LoVo (cell line): Measurements from ENCODE around the gene TOPBP1.
A peak's percentile ranks its signal among the peaks of the same experiment; 100 is the strongest.
"Not testable (repeated sequence)": the region's sequence is repeated elsewhere in the genome, so short reads cannot be mapped to it uniquely, and the experiment has no call there.

Experiments
- DNase-seq: peaks from one replicate; pipeline ENCODE4 v3.0.0-alpha.2; 2016; ENCODE audit warnings: low spot score

Gene TOPBP1

DNA sequence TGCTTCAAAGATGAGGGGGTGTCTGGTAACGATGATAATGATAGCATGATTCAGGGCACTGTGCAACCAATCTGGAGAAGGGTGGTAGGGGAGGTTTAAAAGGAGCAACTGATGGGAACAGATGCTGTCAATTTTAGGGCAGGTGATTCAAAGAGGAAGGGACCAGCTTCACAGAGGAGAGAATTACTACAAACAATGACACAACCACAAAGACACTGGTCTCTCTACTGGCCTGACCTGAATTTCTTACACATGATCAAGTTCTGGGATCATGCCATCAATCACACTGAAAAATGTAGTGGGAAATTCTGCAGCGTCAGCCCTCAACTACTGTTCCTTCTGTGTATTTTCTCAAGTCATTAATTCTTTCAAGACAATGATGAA lies 90.8 kb downstream of the TOPBP1 start:
- no peak for DNase-seq

DNA sequence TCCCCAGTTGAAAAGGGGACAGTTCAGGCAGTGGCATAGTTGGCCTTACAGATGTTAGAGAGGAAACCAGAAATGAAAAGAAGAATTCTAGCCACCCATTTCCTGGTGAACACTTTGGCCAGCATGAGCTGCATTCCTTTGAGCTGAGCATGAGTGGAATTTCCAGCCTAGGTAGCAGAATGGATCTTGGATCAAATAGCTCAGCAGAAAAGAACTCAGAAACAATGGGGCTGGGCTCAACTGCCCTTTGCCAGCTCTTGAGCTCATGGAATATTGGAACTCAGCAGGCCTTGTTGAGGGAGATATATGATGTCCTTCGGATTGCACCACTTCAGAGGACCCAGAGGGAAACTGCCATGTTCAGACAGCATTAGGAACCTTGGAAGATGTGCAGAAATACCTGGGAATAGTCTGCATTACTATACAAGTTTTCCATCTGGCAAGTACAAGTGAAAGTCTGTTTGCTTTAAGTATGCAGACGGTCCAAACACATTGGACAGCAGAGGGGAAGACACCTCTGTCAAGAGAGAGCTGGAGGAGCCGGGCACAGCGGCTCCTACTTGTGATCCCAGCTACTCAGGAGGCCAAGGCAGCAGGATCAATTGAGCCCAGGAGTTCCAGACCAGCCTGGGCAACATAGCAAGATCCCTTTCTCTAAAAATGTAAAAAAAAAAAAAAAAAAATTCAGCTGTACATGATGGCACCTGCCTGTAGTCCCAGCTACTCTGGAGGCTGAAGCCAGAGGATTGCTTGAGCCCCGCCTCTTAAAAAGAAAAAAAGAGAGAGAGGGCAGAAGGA lies 91.4 kb downstream of the TOPBP1 start:
- DNase-seq: peak; percentile 41

DNA sequence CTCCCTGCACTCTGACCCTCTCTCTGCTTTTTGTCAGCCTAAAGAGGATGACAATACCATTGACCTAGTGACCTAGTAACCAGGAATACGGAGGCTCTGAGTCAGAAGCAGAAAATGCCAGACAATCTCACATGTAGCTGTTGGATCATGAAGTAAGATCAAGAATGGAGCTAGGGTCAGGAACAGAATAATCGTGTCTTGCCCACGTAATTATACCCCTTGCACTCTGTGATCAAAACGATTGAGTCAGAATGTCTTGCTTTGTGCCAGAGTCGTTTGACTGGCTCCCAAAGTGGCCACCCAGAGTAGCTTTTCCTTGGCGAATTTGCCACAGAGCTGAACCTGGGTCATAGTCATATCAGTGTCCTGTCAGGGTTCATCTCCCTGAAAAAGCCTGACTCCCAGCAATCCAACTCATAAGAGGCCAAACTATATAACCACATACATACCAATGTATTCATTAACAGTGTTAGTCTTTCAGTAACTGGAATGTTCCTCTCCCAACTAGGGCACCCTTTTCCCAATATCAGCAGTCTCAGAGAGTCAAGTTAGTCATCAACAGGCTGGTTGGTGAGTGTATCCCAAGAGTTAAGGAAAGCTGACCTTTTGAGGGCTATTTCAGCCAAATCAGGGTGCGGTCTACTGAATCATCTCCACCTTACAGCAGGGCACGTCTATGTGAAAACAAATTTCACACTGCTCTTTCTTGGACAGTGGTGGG lies 93.3 kb downstream of the TOPBP1 start:
- DNase-seq: peak; percentile 57

DNA sequence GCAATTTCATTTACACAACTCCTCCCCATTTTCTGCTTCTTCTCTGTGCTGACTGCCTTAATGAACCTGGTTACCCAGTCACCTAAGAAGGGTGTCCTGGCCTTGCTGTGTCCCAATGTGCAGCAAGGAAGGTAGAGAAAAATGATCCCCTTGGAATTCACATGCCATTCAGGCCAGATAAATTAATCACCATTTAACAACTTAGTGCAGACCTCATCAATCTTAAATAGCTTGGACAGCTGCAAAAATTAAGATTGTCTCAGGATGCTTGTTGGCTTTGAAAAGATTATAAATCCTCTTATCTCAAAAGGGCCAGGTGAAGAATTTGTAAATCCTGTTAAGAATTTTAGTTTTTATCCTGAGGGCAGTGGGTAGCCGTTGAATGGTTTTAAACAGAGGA lies 97.9 kb downstream of the TOPBP1 start:
- DNase-seq: no peak

GRCh38 chr3:133563186-133563591 lies 98.6 kb downstream of the TOPBP1 start:
- DNase-seq: no peak

- DNase-seq: no peak
These were observed 99.4 kb downstream of the TOPBP1 start for GRCh38 chr3:133562376-133562775.

- DNase-seq: no peak
These were observed 100.1 kb downstream of the TOPBP1 start for GRCh38 chr3:133561679-133562078.

DNA sequence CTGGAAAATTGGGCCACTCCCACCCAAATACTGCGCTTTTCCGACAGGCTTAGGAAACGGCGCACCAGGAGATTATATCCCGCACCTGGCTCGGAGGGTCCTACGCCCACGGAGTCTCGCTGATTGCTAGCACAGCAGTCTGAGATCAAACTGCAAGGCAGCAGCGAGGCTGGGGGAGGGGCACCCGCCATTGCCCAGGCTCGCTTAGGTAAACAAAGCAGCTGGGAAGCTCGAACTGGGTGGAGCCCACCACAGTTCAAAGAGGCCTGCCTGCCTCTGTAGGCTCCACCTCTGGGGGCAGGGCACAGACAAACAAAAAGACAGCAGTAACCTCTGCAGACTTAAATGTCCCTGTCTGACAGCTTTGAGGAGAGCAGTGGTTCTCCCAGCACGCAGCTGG lies 110.2 kb downstream of the TOPBP1 start:
- not testable (repeated sequence) for DNase-seq
